HG02885 (cell line): Measurements from ENCODE around the gene BPIFB4.
"Not testable (repeated sequence)": the region's sequence is repeated elsewhere in the genome, so short reads cannot be mapped to it uniquely, and the experiment has no call there.

Source experiments
- ATAC-seq: cut with Tn5 transposase; IDR thresholded peaks from one replicate; pipeline ENCODE4 v1.9.1; 2021; ENCODE audit warnings: mild to moderate bottlenecking; ENCODE audit not compliant: unreplicated experiment, poor library complexity

Gene BPIFB4

GRCh38 chr20:33079259-33079658 lies at the start of gene BPIFB4:
Gene BPIFB4, plus strand, starts transcription at chr20:33079643. Its CDS starts 1,884 bp downstream, at chr20:33081527.
- no peak for ATAC-seq

- ATAC-seq, result no peak
Measured at GRCh38 chr20:33030076-33030475, 49.4 kb upstream of the BPIFB4 start.

- ATAC-seq, result no peak
Measured at GRCh38 chr20:33030569-33030968, 48.9 kb upstream of the BPIFB4 start.

DNA sequence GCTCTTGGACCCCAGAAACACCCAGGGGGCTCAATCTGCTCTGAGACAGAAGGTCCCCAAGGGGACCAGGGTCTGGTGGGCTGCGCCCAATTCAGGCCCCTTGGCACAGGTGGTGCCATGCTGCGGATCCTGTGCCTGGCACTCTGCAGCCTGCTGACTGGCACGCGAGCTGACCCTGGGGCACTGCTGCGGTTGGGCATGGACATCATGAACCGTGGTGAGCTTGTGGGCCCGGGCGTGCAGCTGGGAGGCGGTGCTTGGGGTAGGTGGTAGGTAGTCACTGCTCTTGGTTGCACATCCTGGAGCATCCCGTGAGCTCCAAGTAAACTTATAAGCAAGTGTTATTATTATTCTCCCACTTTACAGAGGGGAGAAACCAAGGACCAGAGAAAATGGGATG lies 47.9 kb upstream of the BPIFB4 start, which contains the start of gene BPIFB6:
Gene BPIFB6 (plus strand): TSS at position 118 of the 400 bp plus-strand sequence. CDS start 0 bp downstream, at position 118.
- no peak for ATAC-seq

DNA sequence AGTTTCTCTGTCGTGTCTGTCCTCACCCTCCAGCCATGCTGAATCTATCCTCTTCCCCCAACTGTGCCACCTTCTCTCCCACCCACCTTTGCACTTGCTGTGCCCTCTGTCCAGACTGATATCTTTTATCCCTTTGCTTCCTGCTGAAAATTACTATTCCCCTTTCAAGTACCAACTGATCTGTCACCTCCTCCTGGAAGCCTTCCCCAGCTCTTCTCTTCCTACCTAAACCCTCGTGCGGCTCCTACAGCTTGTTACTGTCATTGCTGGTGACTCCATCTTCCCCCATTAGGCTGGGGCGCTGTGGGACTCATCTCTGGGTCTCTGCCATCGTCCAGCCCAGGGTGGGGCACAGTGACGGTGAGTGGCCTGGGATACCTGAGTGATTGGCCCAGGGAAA lies 46.9 kb upstream of the BPIFB4 start:
- ATAC-seq, result no peak

DNA sequence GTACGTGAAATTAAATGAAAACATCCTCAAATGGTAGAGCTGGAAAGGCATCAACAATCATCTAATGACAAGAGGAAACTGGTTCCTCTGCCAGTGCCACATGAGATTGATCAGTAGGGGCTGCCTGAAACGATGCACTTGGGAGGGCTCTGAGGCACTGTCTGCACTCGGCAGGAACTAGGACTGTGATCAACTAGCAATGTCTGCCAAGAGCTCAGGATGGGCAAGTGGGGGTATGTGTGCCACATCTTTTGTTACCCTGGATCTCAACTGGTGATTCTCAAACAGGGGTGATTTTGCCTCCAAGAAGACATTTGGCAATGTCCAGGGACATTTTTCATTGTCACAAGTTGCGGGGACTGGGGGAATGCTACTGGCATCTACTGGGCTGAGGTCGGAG lies 46.1 kb upstream of the BPIFB4 start:
- ATAC-seq, result no peak

DNA sequence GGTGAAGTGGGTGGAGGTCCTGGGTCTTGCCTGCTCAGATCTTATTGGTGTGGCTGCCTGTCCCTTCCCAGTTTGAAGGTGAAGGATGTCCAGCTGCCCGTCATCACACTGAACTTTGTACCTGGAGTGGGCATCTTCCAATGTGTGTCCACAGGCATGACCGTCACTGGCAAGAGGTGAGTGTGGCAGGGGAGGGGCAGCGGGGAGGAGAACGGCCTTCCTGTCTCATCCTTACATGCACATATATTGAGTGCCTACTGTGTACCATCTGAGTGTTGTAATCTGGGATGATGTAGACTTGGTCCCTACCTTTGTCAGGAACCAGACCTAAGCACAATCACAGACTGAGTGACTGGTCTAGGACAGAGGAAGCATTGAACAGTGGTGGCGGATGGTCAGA lies 45.3 kb upstream of the BPIFB4 start:
- no peak for ATAC-seq

DNA sequence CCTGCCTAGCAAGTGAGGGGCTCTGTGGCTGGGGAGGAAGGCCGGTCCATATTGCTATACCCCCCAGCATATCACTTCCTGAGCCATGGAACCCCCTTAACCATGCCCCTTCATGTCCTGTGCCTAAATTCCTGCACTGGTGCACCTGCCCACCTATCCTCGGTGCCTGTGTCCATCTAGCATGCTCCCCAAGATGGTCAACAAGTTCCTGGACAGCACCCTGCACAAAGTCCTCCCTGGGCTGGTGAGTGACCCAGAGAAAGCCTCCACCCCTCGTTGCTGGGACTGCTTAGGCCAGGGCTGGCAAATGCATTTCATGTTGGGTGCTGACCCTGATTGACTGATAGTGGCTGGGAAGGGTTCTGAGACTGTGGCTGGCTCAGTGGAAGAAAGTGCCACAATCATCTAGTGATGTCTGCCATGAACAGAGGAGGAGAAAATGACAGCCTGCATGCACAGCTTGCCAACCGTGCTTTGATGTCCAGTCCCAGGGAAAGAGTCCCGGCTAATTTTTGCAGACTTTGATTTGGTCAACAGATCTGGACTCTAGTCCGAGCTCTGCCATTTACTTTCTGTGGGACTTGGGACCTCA lies 44.4 kb upstream of the BPIFB4 start:
- no peak for ATAC-seq

DNA sequence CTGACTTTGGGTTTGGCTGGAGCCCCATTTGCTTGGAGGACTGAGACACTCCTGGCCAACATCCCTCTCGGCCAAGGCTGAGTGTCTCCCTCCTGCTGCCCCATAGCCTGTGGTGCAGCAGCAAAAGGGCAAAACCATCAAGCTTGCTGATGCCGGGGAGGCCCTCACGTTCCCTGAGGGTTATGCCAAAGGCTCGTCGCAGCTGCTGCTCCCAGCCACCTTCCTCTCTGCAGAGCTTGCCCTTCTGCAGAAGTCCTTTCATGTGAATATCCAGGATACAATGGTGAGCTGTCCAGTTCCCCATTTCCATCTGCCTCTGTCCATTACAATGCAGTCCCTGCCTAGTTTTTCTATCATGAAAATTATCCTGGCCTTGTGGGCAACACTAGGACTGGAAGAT lies 42.0 kb upstream of the BPIFB4 start:
- no peak for ATAC-seq

DNA sequence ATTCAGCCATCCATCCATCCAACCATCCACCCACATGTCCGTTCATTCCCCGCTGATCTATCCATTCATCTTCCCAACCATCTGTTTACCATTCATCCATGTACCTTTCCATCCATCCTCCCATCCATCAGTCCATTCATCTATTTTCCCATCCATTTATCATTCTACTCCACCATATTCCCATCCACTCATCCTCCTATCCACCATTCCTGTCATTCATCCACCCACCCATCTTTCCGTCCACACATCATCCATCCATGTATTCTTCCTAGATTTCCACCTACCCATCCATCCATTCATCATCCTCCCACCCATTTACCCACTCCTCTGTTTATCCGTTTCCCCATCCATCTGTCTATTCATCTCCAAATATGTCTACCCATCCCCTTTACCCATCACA lies 41.2 kb upstream of the BPIFB4 start:
- ATAC-seq, result no peak

DNA sequence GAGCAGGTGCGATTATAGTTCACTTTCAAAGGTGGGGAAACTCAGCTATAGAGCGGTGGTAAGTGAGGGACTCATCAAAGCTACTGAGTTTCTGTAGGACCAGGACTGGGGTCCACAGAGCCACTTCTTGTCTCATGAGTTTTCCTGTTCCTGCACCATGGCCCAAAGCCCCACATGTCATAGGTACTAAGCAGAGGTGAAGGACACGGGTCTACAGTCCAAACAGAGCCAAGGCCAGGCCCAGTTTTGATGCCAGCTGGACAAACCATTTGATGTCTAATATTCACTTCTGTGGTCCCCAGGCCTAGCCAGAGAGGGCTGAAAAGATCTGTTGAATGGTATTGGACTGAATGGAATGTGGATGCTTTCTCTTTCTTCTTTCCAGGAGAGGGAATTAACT lies 37.0 kb upstream of the BPIFB4 start:
- no peak for ATAC-seq

DNA sequence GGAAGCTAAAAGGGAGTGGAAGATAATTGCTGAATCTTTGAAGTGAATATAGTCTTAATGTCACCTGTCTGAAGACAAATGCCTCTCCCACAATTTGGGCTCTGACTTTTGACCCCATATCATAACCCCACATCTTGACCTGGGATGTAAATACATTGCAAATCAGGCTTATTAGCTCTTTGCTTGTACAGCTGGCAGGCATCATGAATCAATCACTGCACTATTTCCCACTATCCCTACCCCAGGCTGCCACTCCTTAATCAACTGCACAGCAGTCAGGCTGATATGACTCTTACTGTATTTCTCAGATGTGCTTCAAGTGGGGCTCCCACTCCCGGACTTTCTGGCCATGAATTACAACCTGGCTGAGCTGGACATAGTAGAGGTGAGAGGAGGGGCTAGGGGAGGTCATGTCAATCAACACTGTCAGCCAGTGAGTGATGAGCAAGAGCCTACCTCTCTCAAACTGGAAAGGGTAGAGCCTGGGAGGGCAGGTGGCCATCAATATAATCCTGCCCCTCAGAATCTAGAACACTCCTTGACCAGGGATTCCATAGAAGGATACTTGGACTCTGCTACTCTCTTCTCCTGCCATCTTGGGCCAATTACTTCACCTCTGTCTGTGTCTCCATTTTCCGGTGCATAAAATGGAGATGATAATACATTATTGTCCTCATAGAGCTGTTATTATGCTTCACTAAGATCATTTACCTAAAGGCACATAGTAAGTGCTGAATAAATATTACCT lies 36.3 kb upstream of the BPIFB4 start:
- ATAC-seq, result no peak

DNA sequence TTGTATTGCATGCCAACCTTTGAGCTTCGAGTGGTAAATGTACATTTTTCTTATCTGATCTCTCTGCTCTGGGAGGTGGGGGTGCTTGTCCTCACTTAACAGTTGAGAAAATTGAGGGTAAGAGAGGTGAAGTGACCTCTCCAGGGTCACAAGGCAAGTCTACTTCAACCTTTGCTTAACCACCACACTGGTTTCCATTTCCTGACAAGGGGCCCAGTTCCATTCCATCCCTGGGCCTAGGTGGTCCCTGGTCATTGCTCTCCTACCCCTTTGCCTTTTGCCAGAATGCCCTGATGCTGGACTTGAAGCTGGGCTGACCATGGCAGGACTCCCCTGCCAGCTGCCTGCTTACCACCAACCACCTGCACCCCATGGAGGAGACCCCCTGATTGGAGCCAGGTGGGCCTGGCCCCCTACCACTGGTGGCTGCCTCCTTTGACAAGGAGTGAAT lies 35.7 kb upstream of the BPIFB4 start:
- ATAC-seq, result no peak

- not testable (repeated sequence) for ATAC-seq
Measured at GRCh38 chr20:33045129-33045721, 34.2 kb upstream of the BPIFB4 start.

DNA sequence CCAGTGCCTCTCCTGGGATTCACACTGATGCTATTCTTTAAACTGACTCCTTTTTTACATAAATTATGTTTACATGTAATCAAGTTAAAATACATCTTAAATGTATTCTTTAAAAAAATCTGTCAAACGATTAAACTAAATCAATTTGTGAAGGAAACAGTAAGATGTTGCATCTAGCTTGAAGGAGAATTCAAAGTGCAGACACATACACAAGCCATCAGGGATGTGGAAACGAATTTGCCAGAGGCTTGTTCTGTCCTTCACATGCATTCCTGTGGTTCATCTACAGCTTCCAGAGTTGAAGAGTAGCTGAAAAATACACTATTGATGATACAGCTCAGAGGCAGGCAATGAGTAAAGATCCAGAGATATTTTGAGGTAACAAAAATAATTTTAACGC lies 33.0 kb upstream of the BPIFB4 start:
- ATAC-seq, result no peak

- no peak for ATAC-seq
Measured at GRCh38 chr20:33051333-33051732, 28.1 kb upstream of the BPIFB4 start.

DNA sequence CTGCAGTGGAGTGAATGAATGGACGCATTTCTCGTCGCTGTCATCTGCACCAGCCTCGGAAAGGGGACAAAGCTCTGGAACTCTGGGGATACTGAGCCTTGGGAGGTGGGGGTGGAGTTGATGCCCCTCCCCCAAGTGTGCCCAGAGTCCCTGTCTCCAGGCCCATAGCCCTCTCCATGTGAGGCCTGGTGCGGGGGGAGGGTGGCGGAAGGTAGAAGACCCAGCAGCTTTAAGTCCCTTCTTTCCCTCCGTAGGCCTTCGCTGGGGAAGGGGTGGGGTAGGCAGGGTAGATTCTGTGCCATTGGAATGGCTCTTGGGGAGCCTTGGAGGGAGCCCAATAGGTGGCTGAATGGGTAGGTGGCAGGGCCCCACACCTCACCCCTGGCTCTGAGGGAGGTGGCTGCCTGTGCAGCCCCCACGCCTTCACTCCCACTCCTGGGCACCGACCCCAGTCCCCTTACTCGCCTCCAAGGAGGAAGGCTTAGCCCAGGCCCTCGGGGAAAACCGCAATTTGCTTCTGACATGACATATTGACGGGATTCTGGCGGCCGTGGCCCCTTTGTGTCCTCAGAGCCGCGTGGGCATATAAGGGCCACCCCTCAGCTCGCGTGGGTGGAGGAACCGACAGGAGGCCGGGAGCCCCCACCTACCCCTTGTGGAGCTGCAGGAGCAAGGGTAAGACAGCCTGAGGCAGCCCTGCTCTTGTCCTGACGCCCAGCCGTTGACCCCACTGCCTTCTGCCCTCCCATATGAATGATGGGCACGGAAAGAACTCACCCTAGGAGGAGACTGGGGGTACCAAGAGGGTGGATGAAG lies 25.9 kb upstream of the BPIFB4 start, which contains the start of gene BPIFB3:
Gene BPIFB3 (plus strand): TSS at position 613 of the 816 bp plus-strand sequence. CDS start 1,533 bp downstream, outside the sequence.
- ATAC-seq, result no peak

DNA sequence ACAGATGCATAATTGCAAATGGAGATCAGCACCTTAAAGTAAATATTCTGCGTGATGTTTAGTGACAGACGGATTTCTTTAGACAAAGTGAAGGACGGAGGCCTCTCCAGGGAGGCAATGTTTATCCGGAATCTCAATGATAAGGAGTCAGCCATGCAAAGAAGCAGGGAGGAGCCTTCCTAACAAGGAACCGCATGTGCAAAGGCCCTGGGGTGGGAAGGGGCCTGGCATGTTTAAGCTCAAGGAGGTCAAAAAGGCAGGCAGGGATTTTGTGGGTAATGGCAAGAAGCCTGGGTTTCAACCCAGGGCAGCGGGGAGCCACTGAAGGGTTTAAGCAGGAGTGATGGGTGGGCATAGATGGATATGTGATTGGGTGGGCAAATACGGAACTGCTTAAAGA lies 25.1 kb upstream of the BPIFB4 start:
- no peak for ATAC-seq

DNA sequence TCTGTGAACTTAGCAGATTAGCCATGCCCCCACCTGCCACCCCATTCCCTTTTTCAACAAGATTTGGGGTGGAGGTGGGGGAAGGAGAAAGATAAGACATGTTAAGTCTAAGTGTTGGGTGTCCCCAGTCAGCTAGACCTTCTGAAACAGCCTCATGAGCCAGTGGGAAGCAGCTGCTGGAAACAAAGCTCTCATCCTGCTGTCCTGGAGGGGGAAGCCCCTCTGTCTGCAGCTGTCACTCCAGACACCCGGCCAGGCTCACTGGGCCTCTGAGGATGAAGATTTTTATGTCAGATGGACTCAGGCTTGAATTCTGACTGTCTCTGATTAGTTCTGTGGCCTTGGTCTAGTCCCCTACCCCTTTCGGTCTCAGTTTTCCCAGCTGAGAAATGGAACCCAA lies 24.7 kb upstream of the BPIFB4 start:
- ATAC-seq, result no peak

DNA sequence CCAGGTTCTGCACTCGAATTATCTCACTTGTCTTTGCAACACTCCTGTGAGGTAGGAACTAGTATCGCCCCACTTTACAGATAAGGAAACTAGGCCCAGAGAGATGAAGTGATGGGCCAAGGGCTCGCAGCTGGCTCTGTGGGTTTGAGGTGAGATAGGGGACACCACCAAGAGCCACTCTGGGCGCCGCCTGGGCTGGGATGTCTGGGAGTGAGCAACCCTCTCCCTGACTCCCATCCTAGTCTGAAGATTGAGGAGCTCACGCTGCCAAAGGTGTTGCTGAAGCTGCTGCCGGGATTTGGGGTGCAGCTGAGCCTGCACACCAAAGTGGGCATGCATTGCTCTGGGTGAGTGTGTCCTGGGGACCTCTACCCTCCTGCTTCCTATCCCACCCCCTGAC lies 20.3 kb upstream of the BPIFB4 start:
- no peak for ATAC-seq
